ENCODE measurements around the gene KCND3.

KCND3 gene

GRCh38 chr1:111848852-111849545 lies 140.5 kb downstream of the KCND3 start:
- TF ChIP-seq, protein P1, sequence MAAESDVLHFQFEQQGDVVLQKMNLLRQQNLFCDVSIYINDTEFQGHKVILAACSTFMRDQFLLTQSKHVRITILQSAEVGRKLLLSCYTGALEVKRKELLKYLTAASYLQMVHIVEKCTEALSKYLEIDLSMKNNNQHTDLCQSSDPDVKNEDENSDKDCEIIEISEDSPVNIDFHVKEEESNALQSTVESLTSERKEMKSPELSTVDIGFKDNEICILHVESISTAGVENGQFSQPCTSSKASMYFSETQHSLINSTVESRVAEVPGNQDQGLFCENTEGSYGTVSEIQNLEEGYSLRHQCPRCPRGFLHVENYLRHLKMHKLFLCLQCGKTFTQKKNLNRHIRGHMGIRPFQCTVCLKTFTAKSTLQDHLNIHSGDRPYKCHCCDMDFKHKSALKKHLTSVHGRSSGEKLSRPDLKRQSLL (tag by site-specific recombination; IDR thresholded peaks at IDR 0.05): no peak
- TF ChIP-seq MYNN (tag by site-specific recombination; IDR thresholded peaks at IDR 0.05; ENCODE audit: borderline replicate concordance) (no peak), ZNF521 (tag by site-specific recombination; IDR thresholded peaks at IDR 0.05) (no peak), HIC1 (tag by site-specific recombination; IDR thresholded peaks at IDR 0.05) (no peak), ZNF223 (tag by site-specific recombination; IDR thresholded peaks at IDR 0.05) (no peak), HOXC10 (CRISPR knock-in tag; IDR thresholded peaks at IDR 0.05) (no peak), ZNF394 (tag by site-specific recombination; IDR thresholded peaks at IDR 0.05; ENCODE audit: borderline replicate concordance) (no peak), ZFHX2 (tag by site-specific recombination; conservative IDR thresholded peaks at IDR 0.05) (no peak), KLF9 (tag by site-specific recombination; IDR thresholded peaks at IDR 0.05; ENCODE audit: low read depth) (no peak), ZNF501 (tag by site-specific recombination; IDR thresholded peaks at IDR 0.05) (no peak), BCL11A (tag by site-specific recombination; IDR thresholded peaks at IDR 0.05; ENCODE audit: low read depth) (no peak)
- Histone ChIP-seq H3K36me3 (ENCODE audit: control insufficient read depth in 2 of 2, insufficient read depth in 1 of 2, low read length in 2 of 2) (no peaks in the 10 kb centered on the region), H3K4me3 (ENCODE audit: low read depth, low read length) (no peak overlapping the region), H3K4me1 (ENCODE audit: control insufficient read depth, insufficient read depth, low read length) (no peaks in the 10 kb centered on the region), H3K9me3 (ENCODE audit: control insufficient read depth, insufficient read depth, low read depth, low read length) (no peaks in the 10 kb centered on the region), H3K27ac (ENCODE audit: extremely low read depth, low read depth, low read length) (no peak overlapping the region)
- POLR2A ChIA-PET: no interaction called here
- CTCF ChIA-PET: no interaction called here

- POLR2A ChIA-PET: no interaction called here
- no peak for TF ChIP-seq ZNF585B (tag by site-specific recombination; IDR thresholded peaks at IDR 0.05)
- no peak for TF ChIP-seq ZNF549 (tag by site-specific recombination; IDR thresholded peaks at IDR 0.05)
- no peak for TF ChIP-seq ZNF830 (tag by site-specific recombination; IDR thresholded peaks at IDR 0.05; ENCODE audit: low read depth)
- no peak for TF ChIP-seq ZNF366 (tag by site-specific recombination; conservative IDR thresholded peaks at IDR 0.05)
- TF ChIP-seq ZNF600 (tag by site-specific recombination; IDR thresholded peaks at IDR 0.05): no peak
- Histone ChIP-seq H3K27ac (ENCODE audit: extremely low read depth, low read depth, low read length) (no peak overlapping the region), H3K36me3 (ENCODE audit: control insufficient read depth in 2 of 2, insufficient read depth in 1 of 2, low read length in 2 of 2) (no peaks in the 10 kb centered on the region), H3K4me3 (ENCODE audit: low read depth, low read length) (no peak overlapping the region), H3K9me3 (ENCODE audit: control insufficient read depth, insufficient read depth, low read depth, low read length) (no peaks in the 10 kb centered on the region), H3K4me1 (ENCODE audit: control insufficient read depth, insufficient read depth, low read length) (no peaks in the 10 kb centered on the region)
- CTCF ChIA-PET: no interaction called here
These were observed 142.0 kb downstream of the KCND3 start for GRCh38 chr1:111847466-111847865.

DNA sequence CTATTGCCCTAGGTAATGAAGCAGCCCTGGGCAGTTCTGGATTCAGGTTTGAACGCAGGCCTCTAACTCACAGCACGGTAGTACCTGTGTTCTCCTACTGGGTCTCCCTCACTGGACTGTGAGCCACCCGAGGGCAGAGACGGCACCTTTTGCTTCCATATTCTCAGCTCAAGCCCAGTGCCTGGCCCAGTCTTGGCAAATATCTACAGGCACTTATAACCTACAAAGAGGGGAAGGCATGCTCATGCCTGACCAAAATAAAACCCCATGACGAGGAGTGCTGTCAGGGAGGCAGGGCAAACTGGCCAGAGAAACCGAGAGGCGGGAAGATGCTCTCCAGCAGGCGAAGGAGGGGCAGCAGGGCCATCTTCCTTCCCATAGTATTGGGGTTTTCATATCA lies 142.6 kb downstream of the KCND3 start:
- ChIA-PET CTCF (no interaction called here), POLR2A (no interaction called here)
- H3K4me3 ChIP-seq (ENCODE audit: low read depth, low read length): no peak overlapping the region
- H3K9me3 ChIP-seq (ENCODE audit: control insufficient read depth, insufficient read depth, low read depth, low read length): no peaks in the 10 kb centered on the region
- H3K36me3 ChIP-seq (ENCODE audit: control insufficient read depth in 2 of 2, insufficient read depth in 1 of 2, low read length in 2 of 2): no peaks in the 10 kb centered on the region
- H3K4me1 ChIP-seq (ENCODE audit: control insufficient read depth, insufficient read depth, low read length): no peaks in the 10 kb centered on the region
- no peak overlapping the region for H3K27ac ChIP-seq (ENCODE audit: extremely low read depth, low read depth, low read length)
- TF ChIP-seq OSR2 (tag by site-specific recombination; IDR thresholded peaks at IDR 0.05) (no peak), ZFP41 (tag by site-specific recombination; IDR thresholded peaks at IDR 0.05; ENCODE audit: borderline replicate concordance) (no peak), ZEB2 (tag by site-specific recombination; IDR thresholded peaks at IDR 0.05) (no peak), ZNF366 (tag by site-specific recombination; conservative IDR thresholded peaks at IDR 0.05) (no peak), ZNF510 (tag by site-specific recombination; IDR thresholded peaks at IDR 0.05; ENCODE audit: insufficient replicate concordance) (no peak), HOXD13 (CRISPR knock-in tag; IDR thresholded peaks at IDR 0.05; ENCODE audit: borderline replicate concordance) (no peak), ZNF248 (tag by site-specific recombination; IDR thresholded peaks at IDR 0.05) (no peak), ZNF16 (tag by site-specific recombination; IDR thresholded peaks at IDR 0.05; ENCODE audit: low read depth) (no peak), ZNF335 (tag by site-specific recombination; conservative IDR thresholded peaks at IDR 0.05) (no peak), ZNF341 (tag by site-specific recombination; IDR thresholded peaks at IDR 0.05; ENCODE audit: low read depth) (no peak), ZNF10 (tag by site-specific recombination; IDR thresholded peaks at IDR 0.05) (no peak)
- TF ChIP-seq, protein P2, sequence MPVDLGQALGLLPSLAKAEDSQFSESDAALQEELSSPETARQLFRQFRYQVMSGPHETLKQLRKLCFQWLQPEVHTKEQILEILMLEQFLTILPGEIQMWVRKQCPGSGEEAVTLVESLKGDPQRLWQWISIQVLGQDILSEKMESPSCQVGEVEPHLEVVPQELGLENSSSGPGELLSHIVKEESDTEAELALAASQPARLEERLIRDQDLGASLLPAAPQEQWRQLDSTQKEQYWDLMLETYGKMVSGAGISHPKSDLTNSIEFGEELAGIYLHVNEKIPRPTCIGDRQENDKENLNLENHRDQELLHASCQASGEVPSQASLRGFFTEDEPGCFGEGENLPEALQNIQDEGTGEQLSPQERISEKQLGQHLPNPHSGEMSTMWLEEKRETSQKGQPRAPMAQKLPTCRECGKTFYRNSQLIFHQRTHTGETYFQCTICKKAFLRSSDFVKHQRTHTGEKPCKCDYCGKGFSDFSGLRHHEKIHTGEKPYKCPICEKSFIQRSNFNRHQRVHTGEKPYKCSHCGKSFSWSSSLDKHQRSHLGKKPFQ (tag by site-specific recombination; IDR thresholded peaks at IDR 0.05): no peak
- TF ChIP-seq, protein P3, sequence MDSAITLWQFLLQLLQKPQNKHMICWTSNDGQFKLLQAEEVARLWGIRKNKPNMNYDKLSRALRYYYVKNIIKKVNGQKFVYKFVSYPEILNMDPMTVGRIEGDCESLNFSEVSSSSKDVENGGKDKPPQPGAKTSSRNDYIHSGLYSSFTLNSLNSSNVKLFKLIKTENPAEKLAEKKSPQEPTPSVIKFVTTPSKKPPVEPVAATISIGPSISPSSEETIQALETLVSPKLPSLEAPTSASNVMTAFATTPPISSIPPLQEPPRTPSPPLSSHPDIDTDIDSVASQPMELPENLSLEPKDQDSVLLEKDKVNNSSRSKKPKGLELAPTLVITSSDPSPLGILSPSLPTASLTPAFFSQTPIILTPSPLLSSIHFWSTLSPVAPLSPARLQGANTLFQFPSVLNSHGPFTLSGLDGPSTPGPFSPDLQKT (IDR thresholded peaks at IDR 0.05; ENCODE audit: borderline replicate concordance, low read depth, low read length): no peak
